ENCODE results near the gene SPAG6. TPM values are rescaled to one million over a fixed set of nuclear protein-coding genes. Genes with fewer than 3 reads are reported as not detected.
"Not testable (repeated sequence)": the region's sequence is repeated elsewhere in the genome, so short reads cannot be mapped to it uniquely, and the experiment has no call there.

The SPAG6 gene
- total RNA-seq, 1 experiment from 2014 or later: not detected

DNA sequence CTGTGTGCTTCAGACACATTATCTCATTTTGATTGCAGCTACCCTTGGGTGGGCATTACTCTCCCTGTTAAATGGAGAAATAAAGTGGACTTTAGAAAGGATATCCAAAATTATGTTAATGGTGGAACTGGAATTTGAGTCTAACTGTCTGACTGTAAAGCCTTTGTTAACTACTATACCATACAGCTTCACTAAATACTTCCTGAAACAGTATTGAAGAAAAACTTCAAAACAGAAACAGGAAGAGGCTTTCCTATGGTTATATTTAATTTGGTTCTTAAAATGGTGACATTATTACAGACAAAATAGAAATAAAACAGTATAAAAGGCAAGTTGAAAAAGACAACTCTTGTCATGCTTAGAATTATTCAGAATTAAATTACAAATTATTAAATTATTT lies 25.0 kb downstream of the SPAG6 start:
- DNase-seq (ENCODE audit: low read depth): no peak

DNA sequence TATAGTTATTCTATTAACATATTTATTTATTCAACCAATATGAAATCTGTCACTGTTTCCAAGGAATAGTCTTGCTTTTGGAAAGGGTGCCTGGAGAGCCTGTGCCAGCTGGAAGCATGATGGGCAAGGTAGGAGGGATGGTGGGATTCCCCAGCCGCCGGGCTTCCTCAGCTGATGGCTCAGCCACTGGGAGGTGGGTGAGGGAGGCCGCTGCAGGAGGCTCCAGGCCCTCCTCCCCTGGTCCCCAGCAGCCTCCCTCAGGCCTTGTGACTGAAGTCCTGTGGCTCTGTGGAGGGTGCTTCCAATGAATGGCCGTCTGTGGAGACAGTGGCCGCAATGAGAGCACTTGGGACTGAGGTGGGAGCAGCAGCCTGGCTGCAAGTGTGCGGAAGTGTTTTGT lies 27.0 kb downstream of the SPAG6 start:
- no peak for DNase-seq (ENCODE audit: low read depth)

DNA sequence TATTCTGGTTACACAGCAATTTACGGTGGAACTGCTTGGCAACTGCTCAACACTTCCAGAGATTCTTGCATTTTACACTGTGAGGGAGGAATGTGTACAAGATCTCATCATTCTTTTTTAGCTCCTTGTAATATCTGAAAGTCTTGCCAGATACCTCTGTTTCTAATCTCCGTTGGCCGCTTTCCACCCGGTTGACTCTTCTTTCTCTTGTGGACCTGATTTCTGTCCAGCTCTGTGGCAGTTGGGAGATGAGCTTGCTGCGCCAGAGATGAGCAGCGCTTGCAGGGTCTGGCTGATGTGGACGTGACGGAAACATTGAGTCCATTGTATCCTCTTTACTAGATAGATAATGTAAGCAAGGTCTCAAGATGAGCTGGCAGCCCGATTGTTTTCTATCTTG lies 27.6 kb downstream of the SPAG6 start:
- no peak for DNase-seq (ENCODE audit: low read depth)

DNA sequence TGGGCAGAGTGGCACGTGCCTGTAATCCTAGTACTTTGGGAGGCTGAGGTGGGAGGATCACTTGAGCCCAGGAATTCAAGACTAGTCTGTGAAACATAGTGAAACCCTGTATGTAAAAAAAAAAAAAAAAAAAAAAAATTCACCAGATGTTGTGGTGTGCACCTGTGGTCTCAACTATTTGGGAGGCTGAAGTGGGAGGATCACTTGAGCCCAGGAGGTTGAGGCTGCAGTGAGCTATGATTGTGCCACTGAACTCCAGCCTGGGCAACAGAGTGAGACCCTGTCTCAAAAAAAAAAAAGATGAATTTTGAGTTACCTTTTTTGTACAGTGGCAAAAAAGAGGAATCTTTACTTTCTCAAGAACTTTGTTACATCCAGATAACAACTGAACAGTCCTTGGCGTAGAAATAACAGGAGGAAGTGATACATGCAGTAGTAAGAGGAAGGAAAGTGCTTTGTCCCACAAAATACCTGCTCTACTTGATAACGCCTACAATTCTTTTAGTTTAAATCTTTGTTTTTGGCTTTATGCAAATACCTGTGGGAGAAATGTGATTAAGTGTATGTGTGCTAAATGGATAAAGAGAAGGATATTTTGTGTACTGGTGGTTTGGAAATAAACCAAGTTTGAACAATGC lies 29.3 kb downstream of the SPAG6 start:
- no peak for DNase-seq (ENCODE audit: low read depth)

DNA sequence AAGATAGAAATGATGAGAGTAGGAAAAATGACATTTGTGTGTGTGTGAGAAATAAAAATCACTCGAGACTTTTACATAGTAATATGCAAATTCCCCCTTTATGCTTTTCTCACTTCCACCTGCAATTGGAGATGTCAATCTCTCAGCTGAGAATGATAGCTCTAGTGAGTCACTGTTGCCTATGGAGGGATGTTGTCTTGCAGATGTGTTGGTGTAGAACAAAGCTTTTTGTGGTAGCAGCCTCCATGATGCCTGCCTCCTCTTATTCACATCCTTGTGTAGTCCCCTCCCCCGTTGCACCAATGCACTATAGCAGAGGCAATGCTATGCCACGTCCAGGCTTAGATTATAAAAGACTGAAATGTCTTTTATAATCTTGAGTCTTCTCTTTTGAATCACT lies 33.8 kb downstream of the SPAG6 start:
- DNase-seq (ENCODE audit: low read depth): no peak

DNA sequence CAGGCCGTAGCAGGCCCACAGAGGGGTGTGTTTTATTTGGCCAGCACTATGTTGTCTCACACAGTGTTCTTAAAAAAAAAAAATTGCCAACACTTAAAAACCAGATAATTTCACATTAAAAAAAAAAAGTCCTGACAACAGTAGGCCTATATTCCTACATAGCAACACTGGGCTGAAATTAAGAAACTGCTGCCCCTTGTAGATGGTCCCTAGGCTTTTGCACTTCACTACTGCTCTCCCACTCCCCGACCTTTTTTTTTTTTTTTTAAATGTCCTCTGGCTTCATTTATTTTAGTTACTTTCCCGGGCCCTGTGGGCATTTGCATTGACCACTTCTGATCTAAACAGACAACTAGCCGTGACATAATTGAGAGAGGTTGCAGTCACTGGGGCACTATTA lies 36.0 kb downstream of the SPAG6 start:
- DNase-seq (ENCODE audit: low read depth): no peak

DNA sequence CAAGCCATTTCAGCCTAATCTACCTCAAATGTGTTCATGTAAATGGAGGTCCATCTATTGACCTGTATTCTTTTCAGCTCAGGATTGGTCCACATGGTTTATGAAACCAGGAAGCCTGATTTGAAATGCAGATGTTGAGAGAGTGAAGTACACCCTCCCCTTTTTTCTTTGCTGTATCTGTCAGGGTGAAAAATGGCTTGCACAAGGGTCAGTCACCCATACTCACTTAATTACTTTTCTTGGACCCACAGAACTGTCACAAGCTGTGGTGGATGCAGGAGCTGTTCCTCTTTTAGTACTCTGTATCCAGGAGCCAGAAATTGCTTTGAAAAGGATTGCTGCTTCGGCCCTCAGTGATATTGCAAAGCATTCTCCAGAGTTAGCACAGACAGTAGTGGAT lies 41.2 kb downstream of the SPAG6 start:
- DNase-seq (ENCODE audit: low read depth): no peak

DNA sequence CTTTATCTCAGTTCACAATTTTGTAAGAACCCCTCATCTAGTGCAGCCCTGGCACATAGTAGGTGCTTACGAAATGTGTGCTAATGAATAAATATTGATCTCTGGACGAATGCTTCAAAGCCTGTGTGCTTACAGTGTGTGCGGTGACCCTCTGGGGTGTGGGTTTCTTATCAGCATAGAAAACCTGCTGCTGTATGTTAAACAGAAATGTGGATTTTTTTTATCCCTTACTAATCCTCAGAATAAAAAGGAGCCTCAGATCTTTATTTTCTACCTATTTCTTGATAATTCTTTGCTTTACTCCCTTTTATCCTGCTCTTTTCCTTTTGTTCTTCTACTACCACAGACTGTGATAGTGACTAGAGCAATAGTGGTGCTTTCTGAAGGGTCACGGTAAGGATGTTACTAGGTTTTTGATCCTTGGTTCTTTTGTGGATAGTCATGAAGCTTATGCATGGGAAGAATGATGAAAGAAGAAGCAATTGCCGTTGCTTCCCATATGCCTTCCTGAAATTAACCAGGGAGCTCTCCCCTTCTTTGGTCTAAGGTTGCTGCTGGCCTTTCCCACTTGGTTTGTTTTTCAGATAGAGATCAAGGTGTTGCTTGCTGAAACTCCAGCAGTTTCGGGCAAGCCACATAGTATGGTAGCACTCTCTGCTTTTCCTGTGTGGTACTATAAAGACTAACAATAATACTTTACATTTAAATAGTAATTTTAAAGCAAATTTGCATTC lies 44.7 kb downstream of the SPAG6 start:
- DNase-seq (ENCODE audit: low read depth): no peak

DNA sequence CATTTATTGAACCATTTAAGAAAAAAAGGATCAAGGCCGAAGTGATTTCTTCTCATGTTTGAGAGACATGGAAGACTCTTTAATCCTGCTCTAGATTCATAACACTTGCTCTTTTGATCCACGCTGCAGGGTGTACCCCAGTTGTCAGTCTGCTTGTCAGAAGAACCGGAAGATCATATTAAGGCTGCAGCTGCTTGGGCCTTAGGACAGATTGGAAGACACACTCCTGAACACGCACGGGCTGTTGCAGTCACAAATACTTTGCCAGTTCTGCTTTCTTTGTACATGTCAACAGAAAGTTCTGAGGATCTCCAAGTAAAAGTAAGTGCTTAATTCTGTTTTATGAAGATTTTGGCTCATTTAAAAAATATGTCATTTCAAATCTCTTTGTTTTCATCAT lies 46.3 kb downstream of the SPAG6 start:
- no peak for DNase-seq (ENCODE audit: low read depth)

DNA sequence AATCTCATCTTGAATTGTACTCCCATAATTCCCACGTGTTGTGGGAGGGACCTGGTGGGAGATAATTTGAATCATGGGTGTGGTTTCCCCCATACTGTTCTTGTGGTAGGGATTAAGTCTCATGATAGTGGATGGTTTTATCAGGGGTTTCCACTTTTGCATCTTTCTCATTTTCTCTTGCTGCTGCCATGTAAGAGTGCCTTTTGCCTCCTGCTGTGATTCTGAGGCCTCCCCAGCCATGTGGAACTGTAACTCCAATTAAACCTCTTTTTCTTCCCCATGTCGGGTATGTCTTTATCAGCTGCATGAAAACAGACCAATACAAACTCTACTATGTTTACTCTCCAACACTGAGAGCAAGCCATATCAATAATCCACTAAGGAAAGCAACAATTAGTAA lies 50.9 kb downstream of the SPAG6 start:
- not testable (repeated sequence) for DNase-seq (ENCODE audit: low read depth)

DNA sequence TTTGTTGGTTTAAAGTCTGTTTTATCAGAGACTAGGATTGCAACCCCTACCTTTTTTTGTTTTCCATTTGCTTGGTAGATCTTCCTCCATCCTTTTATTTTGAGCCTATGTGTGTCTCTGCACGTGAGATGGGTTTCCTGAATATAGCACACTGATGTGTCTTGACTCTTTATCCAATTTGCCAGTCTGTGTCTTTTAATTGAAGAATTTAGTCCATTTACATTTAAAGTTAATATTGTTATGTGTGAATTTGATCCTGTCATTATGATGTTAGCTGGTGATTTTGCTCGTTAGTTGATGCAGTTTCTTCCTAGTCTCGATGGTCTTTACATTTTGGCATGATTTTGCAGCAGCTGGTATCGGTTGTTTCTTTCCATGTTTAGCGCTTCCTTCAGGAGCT lies 61.6 kb downstream of the SPAG6 start:
- DNase-seq (ENCODE audit: low read depth): not testable (repeated sequence)

DNA sequence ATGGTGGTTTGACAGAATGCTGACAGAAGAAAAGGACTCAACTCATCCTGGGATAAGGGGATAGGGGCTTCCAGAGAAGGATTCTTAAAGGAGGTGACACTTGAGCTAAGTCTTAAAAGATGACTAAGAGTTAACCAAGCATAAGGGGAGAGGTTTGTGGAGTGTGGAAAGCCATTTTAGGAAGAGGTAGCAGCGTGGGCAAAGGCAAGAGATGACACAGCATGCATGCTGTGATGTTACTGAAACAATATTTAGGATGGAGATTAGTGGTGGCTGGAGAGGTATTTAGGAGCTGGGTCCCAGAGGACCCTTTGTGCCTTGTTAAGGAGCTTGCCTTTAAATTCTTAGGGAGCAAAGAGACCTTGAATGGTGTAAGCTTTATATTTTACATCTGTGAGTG lies 65.1 kb downstream of the SPAG6 start:
- DNase-seq (ENCODE audit: low read depth): no peak

DNA sequence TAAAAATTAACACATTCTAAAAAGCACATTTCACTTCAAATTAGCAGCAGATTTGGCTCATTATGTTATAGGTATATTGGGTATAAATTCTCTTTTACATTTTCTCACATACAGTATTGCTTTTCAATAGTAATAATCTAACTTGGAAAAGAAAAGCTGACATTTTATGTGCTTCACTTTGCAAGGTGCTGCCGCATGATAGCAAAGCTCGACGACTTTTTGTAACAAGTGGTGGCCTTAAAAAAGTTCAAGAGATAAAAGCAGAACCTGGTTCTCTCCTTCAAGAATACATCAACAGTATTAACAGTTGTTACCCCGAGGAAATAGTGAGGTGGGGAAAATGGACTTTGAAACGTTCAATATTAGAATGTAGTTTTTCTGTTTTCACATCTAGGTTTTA lies 65.5 kb downstream of the SPAG6 start:
- DNase-seq (ENCODE audit: low read depth): no peak

DNA sequence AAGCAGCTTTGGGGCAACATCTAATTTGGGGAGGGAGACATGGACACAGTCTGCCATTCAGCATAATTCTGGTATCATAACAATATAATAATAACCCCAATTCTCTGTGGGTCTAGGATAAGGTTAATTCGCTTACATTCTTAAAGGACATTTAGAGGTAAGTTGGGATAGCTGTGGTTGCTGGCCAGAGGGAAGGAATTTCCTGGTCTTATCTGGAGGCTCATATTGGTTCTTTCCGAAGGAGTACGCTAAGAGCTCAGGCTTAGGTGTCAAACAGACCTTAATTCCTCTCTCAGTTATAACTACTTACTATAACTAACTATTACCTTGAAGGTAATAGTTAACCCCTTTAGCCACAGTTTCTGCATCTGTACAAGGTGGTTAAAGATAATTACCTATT lies 68.8 kb downstream of the SPAG6 start:
- DNase-seq (ENCODE audit: low read depth): no peak

DNA sequence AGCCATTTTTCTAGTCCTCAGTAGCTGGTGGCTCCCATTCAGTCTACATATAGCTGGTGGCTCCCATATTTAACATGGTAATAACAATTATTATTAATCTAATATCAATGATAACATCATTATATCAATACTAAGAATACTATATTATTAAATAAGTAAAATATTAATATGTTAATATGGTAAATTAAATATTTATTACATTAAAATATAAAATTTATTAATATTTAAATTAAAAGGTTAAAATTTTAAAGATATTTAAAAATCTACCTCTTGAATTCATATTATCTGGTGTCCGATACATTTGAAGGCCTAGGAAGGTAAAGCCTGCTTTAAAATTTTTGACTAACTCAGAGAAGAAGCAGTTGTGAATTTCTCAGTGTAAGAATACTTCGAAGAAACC lies 69.8 kb downstream of the SPAG6 start:
- no peak for DNase-seq (ENCODE audit: low read depth)

DNA sequence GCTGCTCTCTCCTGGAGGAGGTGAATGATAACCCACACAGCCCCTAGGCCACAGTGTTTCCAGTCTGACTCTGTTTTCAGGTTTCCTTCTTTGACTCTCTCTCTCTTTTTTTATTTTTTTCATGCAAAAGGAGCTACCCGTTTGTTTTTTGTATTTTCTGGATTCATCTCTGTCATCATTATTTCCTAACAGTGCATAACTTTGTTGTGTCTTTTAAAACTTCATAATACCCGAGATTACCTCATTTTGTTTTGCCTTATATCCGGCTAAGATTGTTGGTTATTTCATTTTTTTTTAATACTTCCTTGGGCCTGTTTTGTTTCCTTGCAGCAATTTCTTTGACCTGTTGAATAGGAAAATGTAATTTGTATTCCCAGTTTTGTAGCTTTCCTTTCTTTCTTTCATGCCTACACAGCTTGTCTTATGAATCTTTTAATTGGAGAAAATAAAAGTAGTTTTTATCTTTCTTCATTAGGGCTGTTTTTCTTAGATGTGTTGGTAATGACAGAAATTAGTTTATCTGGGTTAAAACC lies 72.5 kb downstream of the SPAG6 start:
- no peak for DNase-seq (ENCODE audit: low read depth)

DNA sequence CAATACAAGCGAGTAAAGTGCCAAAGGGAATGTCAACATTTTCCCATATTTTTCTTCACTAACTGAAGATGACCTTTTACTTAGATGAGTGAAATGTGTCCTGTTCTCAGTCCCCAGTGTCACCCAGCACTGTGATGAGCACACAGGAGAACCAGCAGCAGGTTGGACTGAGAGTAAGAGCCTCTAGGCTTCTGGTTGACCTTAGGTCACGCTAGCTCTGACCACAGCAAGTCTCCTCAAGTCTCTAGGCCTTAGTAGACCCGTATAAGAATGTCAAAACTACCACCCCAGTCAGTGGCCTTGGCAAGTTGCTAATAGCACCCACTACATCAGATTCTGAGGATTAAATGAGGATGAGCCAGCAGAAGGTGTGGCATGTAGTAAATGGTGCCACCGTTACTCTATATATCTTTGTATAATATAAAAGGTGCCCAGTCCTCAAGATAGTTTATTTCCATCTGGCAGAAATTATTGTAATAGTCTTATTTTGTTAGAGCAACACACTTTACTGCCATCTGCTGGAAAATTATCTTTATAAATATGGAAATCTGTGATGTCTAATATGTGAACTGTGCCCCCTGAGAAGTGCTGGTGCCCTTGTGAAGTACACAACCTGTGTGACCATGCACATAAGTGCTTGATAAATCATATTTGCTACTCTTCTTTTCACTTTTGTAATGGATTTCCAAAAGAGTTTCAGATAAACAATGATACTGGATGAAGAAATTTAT lies 75.7 kb downstream of the SPAG6 start:
- peak; percentile 37 for DNase-seq (ENCODE audit: low read depth)

DNA sequence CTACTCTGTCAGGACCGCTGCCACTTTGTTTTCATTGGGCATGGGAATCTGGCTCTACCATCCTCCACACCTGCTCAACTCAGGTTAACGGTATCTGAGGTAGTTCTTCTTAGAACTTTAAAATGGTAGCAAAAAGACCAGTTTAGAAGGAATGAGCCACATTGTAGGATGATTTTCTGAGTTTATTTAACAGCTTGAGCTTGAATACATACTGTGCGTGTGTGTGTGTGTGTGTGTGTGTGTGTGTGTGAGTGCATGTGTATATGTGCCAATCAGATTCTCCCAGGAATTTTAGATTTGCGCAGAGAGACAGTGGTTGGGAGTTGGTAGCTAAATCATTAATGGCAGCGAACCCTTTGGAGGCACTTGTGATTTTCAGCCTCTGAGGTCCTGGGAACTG lies 81.4 kb downstream of the SPAG6 start:
- DNase-seq (ENCODE audit: low read depth): no peak

DNA sequence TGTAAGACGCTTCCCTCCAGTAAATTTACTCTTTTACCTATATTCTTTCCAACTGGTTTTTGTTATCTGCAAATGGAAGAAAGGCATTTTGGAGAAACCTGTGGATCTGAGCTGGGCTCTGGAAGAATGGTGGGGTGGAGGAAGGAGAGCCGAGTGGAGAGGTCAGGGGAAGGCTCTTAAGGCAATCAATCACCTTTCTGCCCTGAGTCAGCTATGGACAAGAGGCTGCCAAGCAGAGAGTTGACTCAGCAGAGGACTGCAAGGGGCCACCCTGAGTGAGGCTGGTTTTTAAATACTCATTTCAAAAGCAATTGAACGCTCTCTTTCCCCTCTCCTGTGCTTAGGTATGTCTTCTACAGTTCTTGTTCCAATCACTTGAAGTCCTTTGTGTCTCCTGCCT lies 81.8 kb downstream of the SPAG6 start:
- DNase-seq (ENCODE audit: low read depth): peak; percentile 53

DNA sequence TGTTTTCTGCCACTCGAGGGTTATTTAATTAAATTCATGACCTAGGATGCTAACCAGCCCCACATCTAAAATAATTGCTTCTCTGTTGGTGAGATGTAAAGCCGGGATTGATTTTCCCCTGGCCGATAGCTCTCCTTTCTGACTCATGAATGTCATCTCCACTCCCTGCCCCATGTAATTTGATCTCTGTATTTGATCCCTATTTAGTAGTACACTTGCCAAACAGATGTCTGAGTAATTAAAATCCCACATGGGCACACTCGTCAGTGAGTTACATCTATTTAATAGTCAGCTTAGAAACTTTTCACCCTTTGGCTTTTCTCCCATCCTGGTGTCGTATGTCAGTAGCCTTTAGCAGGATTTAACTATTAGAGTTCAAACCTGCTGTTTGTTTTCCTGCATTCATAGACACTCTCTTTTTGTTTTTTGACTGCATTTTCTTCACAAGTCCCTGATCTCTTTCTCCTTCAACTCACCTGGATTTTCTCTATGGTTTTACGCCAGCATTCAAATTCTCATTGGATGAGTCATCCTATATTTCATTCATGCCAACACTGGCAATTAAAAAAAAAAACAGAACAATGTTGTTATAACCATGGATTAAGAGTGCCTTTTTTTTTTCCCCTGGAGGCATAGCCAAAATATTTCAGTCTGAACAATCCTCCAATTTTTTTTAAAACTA lies 82.7 kb downstream of the SPAG6 start:
- peak; percentile 94 for DNase-seq (ENCODE audit: low read depth)

DNA sequence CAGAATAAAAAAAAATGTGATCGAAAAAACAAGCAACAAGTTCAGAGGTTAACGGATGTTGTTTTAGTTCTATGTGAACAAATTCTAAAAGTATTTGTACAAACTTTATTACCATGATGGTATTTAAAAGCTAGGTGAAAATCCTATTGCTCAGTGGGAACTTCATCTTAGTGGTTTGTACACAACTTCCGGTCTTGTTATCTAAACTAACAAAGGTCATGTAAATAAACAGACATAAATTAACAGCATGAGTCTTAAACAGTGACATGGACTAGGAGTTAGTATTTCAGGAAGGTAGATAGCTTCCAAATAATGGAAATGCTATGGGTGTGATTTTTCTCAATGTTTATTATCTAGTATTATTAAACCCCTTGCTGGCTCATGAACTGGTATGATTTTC lies 83.8 kb downstream of the SPAG6 start:
- DNase-seq (ENCODE audit: low read depth): no peak

DNA sequence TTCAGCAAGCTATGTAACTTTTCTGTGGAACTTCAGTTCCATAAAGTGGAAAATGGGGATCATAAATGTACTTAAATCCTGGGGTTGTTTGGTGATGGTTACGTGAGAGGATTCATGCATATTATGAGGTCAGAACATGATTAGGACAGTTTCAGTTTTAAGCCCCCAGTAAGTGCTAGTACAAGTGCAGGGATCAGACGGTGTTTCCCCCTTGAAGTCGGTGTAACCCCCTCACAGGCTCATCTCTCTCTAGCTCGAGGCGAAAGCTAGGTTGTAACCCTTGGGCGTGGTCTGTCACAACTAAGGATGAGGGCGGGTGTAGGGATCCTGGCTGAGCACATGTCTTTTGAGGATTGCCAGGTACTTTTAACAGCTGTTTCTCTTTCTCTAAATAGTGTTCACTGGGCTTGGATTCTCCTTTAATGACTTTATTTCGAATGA lies 84.7 kb downstream of the SPAG6 start:
- DNase-seq (ENCODE audit: low read depth): no peak

Measured in LHCN-M2 (cell line).